Measurements from ENCODE around the gene DOCK4. TPM values are rescaled to one million over a fixed set of nuclear protein-coding genes. Genes with fewer than 3 reads are reported as not detected.

DOCK4 gene
- total RNA-seq, 4 donors from 2014 or later: 12.7 to 28.4 (median 19.5) TPM

GRCh38 chr7:111682588-111683340 is 523.4 kb downstream of the DOCK4 start:
- 75 to 80% methylated on average over 6 to 8 of the region's 8 CpGs for WGBS, 2 donors (ENCODE audit: low coverage in 1 of 2)
- TF ChIP-seq, protein P1, sequence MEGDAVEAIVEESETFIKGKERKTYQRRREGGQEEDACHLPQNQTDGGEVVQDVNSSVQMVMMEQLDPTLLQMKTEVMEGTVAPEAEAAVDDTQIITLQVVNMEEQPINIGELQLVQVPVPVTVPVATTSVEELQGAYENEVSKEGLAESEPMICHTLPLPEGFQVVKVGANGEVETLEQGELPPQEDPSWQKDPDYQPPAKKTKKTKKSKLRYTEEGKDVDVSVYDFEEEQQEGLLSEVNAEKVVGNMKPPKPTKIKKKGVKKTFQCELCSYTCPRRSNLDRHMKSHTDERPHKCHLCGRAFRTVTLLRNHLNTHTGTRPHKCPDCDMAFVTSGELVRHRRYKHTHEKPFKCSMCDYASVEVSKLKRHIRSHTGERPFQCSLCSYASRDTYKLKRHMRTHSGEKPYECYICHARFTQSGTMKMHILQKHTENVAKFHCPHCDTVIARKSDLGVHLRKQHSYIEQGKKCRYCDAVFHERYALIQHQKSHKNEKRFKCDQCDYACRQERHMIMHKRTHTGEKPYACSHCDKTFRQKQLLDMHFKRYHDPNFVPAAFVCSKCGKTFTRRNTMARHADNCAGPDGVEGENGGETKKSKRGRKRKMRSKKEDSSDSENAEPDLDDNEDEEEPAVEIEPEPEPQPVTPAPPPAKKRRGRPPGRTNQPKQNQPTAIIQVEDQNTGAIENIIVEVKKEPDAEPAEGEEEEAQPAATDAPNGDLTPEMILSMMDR (IDR thresholded peaks at IDR 0.05): no peak
- TF ChIP-seq POLR2A (IDR thresholded peaks at IDR 0.05) (no peak), EP300 (IDR thresholded peaks at IDR 0.05; ENCODE audit: low read depth) (no peak), POLR2AphosphoS5 (IDR thresholded peaks at IDR 0.05) (no peak)
- Histone ChIP-seq H3K4me3 (no peak overlapping the region), H3K4me1 (no peaks in the 10 kb centered on the region), H3K9me3 (no peaks in the 10 kb centered on the region), H3K27ac (no peak overlapping the region), H3K27me3 (no peaks in the 10 kb centered on the region), H3K36me3 (no peaks in the 10 kb centered on the region)
- intact Hi-C loops (cut with DNase I; ENCODE audit: low total_unique reads) (no loop called here), in situ Hi-C loops (cut with MboI; ENCODE audit: low pct_ligation_motif_present in 1 of 4, low pct_unique_long_range_greater_than_20kb in 1 of 4, low sequenced_read_pairs in 3 of 4) (no loop called here)
- no peak for DNase-seq

- in situ Hi-C loops (cut with MboI; ENCODE audit: low pct_ligation_motif_present in 1 of 4, low pct_unique_long_range_greater_than_20kb in 1 of 4, low sequenced_read_pairs in 3 of 4) (no loop called here), intact Hi-C loops (cut with DNase I; ENCODE audit: low total_unique reads) (no loop called here)
- WGBS, 2 donors (ENCODE audit: low coverage in 1 of 2): 77 to 80% methylated on average over 1 to 3 of the region's 3 CpGs
- Histone ChIP-seq H3K4me1 (no peaks in the 10 kb centered on the region), H3K4me3 (no peak overlapping the region), H3K27ac (no peak overlapping the region), H3K27me3 (no peaks in the 10 kb centered on the region), H3K9me3 (no peaks in the 10 kb centered on the region), H3K36me3 (no peaks in the 10 kb centered on the region)
- TF ChIP-seq POLR2AphosphoS5 (IDR thresholded peaks at IDR 0.05) (no peak), EP300 (IDR thresholded peaks at IDR 0.05; ENCODE audit: low read depth) (no peak), POLR2A (IDR thresholded peaks at IDR 0.05) (no peak)
- TF ChIP-seq, protein P1 (IDR thresholded peaks at IDR 0.05): no peak
- no peak for DNase-seq
These were observed 525.0 kb downstream of the DOCK4 start for GRCh38 chr7:111681242-111681641.

DNA sequence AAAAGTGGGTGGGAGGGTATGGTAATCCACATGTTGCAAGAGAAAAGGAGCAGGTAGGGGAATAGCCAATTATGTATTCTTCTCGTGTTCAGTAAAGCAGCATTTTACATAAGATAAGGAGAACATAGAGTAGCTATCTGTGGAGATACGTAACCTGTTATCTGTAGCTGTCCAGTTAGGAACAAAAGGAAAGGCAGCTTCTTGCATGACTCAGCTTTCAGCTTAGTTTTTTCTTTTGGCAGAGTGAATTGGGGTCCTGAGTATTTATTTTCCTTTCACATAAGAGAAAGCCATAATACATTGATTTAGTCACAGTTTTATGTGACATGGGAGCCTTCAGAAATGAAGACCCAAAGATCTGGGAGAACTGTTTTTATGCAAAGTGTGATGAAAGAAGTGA is 527.2 kb downstream of the DOCK4 start:
- Histone ChIP-seq H3K4me3 (no peak overlapping the region), H3K9me3 (no peaks in the 10 kb centered on the region), H3K36me3 (no peaks in the 10 kb centered on the region), H3K27me3 (no peaks in the 10 kb centered on the region), H3K27ac (no peak overlapping the region), H3K4me1 (no peaks in the 10 kb centered on the region)
- intact Hi-C loops (cut with DNase I; ENCODE audit: low total_unique reads) (no loop called here), in situ Hi-C loops (cut with MboI; ENCODE audit: low pct_ligation_motif_present in 1 of 4, low pct_unique_long_range_greater_than_20kb in 1 of 4, low sequenced_read_pairs in 3 of 4) (no loop called here)
- no peak for DNase-seq
- 79 to 92% methylated on average over 2 of the region's 2 CpGs for WGBS, 2 donors (ENCODE audit: low coverage in 1 of 2)
- TF ChIP-seq POLR2AphosphoS5 (IDR thresholded peaks at IDR 0.05) (no peak), POLR2A (IDR thresholded peaks at IDR 0.05) (no peak), EP300 (IDR thresholded peaks at IDR 0.05; ENCODE audit: low read depth) (no peak)
- TF ChIP-seq, protein P1 (IDR thresholded peaks at IDR 0.05): no peak

DNA sequence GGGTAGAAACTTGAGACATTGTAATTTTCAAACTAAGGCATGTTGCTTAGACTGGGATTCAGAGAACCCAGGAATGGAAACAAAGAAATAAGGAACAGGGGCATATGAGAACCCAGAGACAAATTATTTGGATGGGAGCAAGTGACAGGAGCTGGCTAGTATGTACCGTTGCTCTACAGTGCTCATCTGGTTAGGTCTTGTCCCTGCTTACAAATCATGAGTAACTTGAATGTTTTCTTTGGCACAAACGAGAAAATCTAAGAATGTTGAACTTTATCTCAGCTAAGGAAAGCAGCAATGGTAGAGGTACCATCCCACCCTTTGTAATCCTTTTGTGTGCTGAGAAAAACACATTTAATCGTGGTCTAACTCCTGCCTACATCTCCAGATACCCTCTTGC is 527.9 kb downstream of the DOCK4 start:
- 41 to 55% methylated on average over 3 of the region's 3 CpGs for WGBS, 2 donors (ENCODE audit: low coverage in 1 of 2)
- intact Hi-C loops (cut with DNase I; ENCODE audit: low total_unique reads): no loop called here
- no peaks in the 10 kb centered on the region for H3K36me3 ChIP-seq
- H3K4me1 ChIP-seq: no peaks in the 10 kb centered on the region
- no peak for DNase-seq
- no peaks in the 10 kb centered on the region for H3K9me3 ChIP-seq
- no peak for TF ChIP-seq POLR2A (IDR thresholded peaks at IDR 0.05)
- TF ChIP-seq EP300 (IDR thresholded peaks at IDR 0.05; ENCODE audit: low read depth): no peak
- TF ChIP-seq POLR2AphosphoS5 (IDR thresholded peaks at IDR 0.05): no peak
- TF ChIP-seq, protein P1 (IDR thresholded peaks at IDR 0.05): no peak
- no peak overlapping the region for H3K4me3 ChIP-seq
- in situ Hi-C loops (cut with MboI; ENCODE audit: low pct_ligation_motif_present in 1 of 4, low pct_unique_long_range_greater_than_20kb in 1 of 4, low sequenced_read_pairs in 3 of 4): no loop called here
- H3K27me3 ChIP-seq: no peaks in the 10 kb centered on the region
- H3K27ac ChIP-seq: no peak overlapping the region
